GM23248 (cell line): Measurements from ENCODE around the gene COG5.

ENCODE experiments used
- EZH2 ChIP-seq: fragments of 200-600 bp; sonication (generic); IDR thresholded peaks from 2 replicates; pipeline ENCODE4 v1.6.1; 2018; ENCODE audit warnings: antibody characterized with exemption, mild to moderate bottlenecking; ENCODE audit not compliant: insufficient read depth, poor library complexity, severe bottlenecking
- EZH2phosphoT487 ChIP-seq: fragments of 200-600 bp; sonication (generic); IDR thresholded peaks from 2 replicates; pipeline ENCODE4 v1.6.1; 2018; ENCODE audit warnings: antibody characterized with exemption, moderate library complexity, mild to moderate bottlenecking, low read depth; ENCODE audit not compliant: insufficient read depth

DNA sequence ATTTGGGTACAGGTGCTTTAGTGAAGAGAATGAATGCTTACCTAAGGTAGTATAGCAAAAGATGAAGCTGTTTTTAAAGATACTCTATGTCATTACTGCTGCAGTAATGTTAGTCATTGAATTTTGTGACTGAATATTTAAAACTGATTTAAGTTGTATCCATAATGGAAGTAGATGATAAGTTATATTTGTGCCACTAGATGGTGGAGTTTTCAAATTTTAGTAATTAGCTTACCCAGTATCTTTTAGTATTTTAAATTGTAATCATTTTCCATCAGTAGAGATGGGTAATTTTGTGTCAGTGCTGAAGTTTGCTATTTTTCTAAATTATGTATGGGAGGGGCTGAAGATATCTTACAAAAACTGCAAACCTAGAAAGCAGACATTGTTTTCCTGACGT, 369.7 kb downstream of the COG5 start:
- no peak for TF ChIP-seq EZH2phosphoT487
- no peak for TF ChIP-seq EZH2
